ENCODE measurements around the gene SORBS1.

Gene SORBS1

GRCh38 chr10:95538412-95538811, 22.8 kb downstream of the SORBS1 start:
- no peak for DNase-seq

GRCh38 chr10:95537542-95537927, 23.6 kb downstream of the SORBS1 start:
- no peak for DNase-seq

GRCh38 chr10:95536894-95537541, 24.2 kb downstream of the SORBS1 start:
- no peak for DNase-seq

GRCh38 chr10:95536017-95536416, 25.2 kb downstream of the SORBS1 start:
- no peak for DNase-seq

GRCh38 chr10:95535526-95535925, 25.6 kb downstream of the SORBS1 start:
- no peak for DNase-seq

- DNase-seq, result no peak
These were observed 27.6 kb downstream of the SORBS1 start for GRCh38 chr10:95533590-95533989.

GRCh38 chr10:95532536-95532935, 28.6 kb downstream of the SORBS1 start:
- DNase-seq, result no peak

- no peak for DNase-seq
These were observed 29.2 kb downstream of the SORBS1 start for GRCh38 chr10:95531994-95532399.

- DNase-seq, result no peak
These were observed 29.9 kb downstream of the SORBS1 start for GRCh38 chr10:95531058-95531809.

- no peak for DNase-seq
These were observed 30.6 kb downstream of the SORBS1 start for GRCh38 chr10:95530561-95530960.

GRCh38 chr10:95530029-95530428, 31.1 kb downstream of the SORBS1 start:
- DNase-seq, result no peak

GRCh38 chr10:95526044-95526443, 35.1 kb downstream of the SORBS1 start:
- no peak for DNase-seq

GRCh38 chr10:95525033-95525418, 36.1 kb downstream of the SORBS1 start:
- no peak for DNase-seq

GRCh38 chr10:95524358-95525032, 36.7 kb downstream of the SORBS1 start:
- DNase-seq, result no peak

- no peak for DNase-seq
These were observed 39.1 kb downstream of the SORBS1 start for GRCh38 chr10:95522117-95522516.

- no peak for DNase-seq
These were observed 40.6 kb downstream of the SORBS1 start for GRCh38 chr10:95520617-95521016.

GRCh38 chr10:95518455-95519452, 42.4 kb downstream of the SORBS1 start:
- no peak for DNase-seq

GRCh38 chr10:95517536-95518454, 43.4 kb downstream of the SORBS1 start:
- DNase-seq, result no peak

GRCh38 chr10:95516774-95517373, 44.3 kb downstream of the SORBS1 start:
- no peak for DNase-seq

- no peak for DNase-seq
These were observed 47.2 kb downstream of the SORBS1 start for GRCh38 chr10:95513941-95514392.

GRCh38 chr10:95513008-95513589, 48.1 kb downstream of the SORBS1 start:
- DNase-seq, result no peak

Measured in activated CD8-positive, alpha-beta memory T cell treated with anti-CD3 and anti-CD28 coated beads for 24 hours (primary cell).